Right lobe of liver (tissue), 6 donors: Measurements from ENCODE around the gene ACADL. TPM values are rescaled to one million over a fixed set of nuclear protein-coding genes. Genes with fewer than 3 reads are reported as not detected.

Experiments used
- ATAC-seq, 4 donors: fragments of 200-7000 bp; cut with Tn5 transposase; one replicate each; pipeline ENCODE4 v1.9.1; 2020; ENCODE audit warnings: mild to moderate bottlenecking in 4 of 4, moderate library complexity in 4 of 4
- DNase-seq, 3 donors: peaks; one replicate each; pipeline ENCODE4 v3.0.0-alpha.2; 2020
- H3K27ac ChIP-seq, 3 donors: fragments of 200-600 bp; one replicate each; pipeline ENCODE4 v1.8.0; 2022
- H3K27me3 ChIP-seq, 2 donors: fragments of 200-600 bp; one replicate each; pipeline ENCODE4 v1.8.0; 2022
- H3K36me3 ChIP-seq, 4 donors: fragments of 200-600 bp; sonication (generic) in 1 of 4; one replicate each; pipeline versions ENCODE4 v1.5.1 to v1.8.0; 2017 to 2022; ENCODE audit warnings: control low read depth in 1 of 4
- H3K4me1 ChIP-seq, 4 donors: fragments of 200-600 bp; sonication (generic) in 1 of 4; one replicate each; pipeline versions ENCODE4 v1.5.1 to v1.8.0; 2017 to 2022; ENCODE audit warnings: control low read depth in 1 of 4
- H3K4me3 ChIP-seq, 3 donors: fragments of 200-600 bp; one replicate each; pipeline ENCODE4 v1.8.0; 2022
- H3K9me3 ChIP-seq, 4 donors: fragments of 200-600 bp; sonication (generic) in 1 of 4; one replicate each; pipeline versions ENCODE4 v1.5.1 to v1.8.0; 2017 to 2022; ENCODE audit warnings: control low read depth in 1 of 4
- CTCF ChIP-seq, 4 donors: fragments of 200-600 bp in 3 of 4; fragments of 450-650 bp in 1 of 4; IDR thresholded peaks; one replicate each; pipeline versions ENCODE4 v1.5.1 to v1.8.0; 2016 to 2022; ENCODE audit warnings: antibody characterized with exemption in 4 of 4, mild to moderate bottlenecking in 2 of 4
- POLR2A ChIP-seq: fragments of 450-650 bp; IDR thresholded peaks from one replicate; pipeline ENCODE4 v1.6.1; 2017; ENCODE audit warnings: antibody characterized with exemption, mild to moderate bottlenecking
- WGBS: methylation state at CpG from one replicate; pipeline ENCODE4 v1.1.6; 2018; ENCODE audit warnings: low coverage, low lambda C conversion rate; ENCODE audit not compliant: insufficient coverage; ENCODE audit errors: missing lambda C conversion rate; 5-methylcytosine and 5-hydroxymethylcytosine counted together
- intact Hi-C, 2 donors: fragments of 100-400 bp; cut with DNase I; formaldehyde crosslinking; loops; one replicate each; pipeline versions ENCODE4 v1.11.2 to v1.14.1; 2022
- total RNA-seq, 6 experiments: library from RNA; depleted of rRNA in 2 of 6; stranded (reverse); fragments of >200 nt in 2 of 6; fragmentation: NEBNext Ultra II Directional in 3 of 6; extraction: Animal tissue kit (Norgen Biotek cat#: 25700) in 3 of 6; gene quantifications; one replicate each; pipeline versions ENCODE4 v1.1.0 to v1.2.4, GENCODE V29; 2016 to 2023
- donor health status: DM: no; HTN: yes; CAD: no.
- donor health status: DM: no; HTN: no; CAD: no.
- donor health status: DM: no; HTN: no; CAD: no.
- donor health status: DM: no; HTN: yes; CAD: no.
- donor health status: DM: no; HTN: yes; CAD: no.

ACADL gene
- total RNA-seq, 6 experiments from 2014 or later, result 13.4 to 30.2 (median 22.3) TPM

GRCh38 chr2:210167227-210167626, 58.0 kb downstream of the ACADL start:
- intact Hi-C loops, result no loop called here
- no peak overlapping the region for H3K4me3 ChIP-seq
- 15% methylated on average over 1 of the region's 1 CpG for WGBS

GRCh38 chr2:210162466-210163124, 62.7 kb downstream of the ACADL start:
- H3K27ac ChIP-seq, result peak overlapping the region in 1 of 3 donors; percentile 20
- ATAC-seq, result peak; percentile 85 to 93 (median 91)

More at GRCh38 chr2:210167227-210167626, 58.0 kb downstream of the ACADL start:
- Histone ChIP-seq H3K27me3 (no peaks in the 10 kb centered on the region), H3K36me3 (no peaks in the 10 kb centered on the region), H3K9me3 (no peaks in the 10 kb centered on the region), H3K27ac (peak overlapping the region in 1 of 3 donors; percentile 19), H3K4me1 (peaks cover 0 to 34% (median 14%) of the 10 kb centered on the region in 4 donors)
- ATAC-seq (no peak), DNase-seq (no peak)
- no peak for TF ChIP-seq CTCF (IDR thresholded peaks at IDR 0.05)

GRCh38 chr2:210159059-210159458, 66.2 kb downstream of the ACADL start:
- no peak for DNase-seq
- no peak for ATAC-seq
- intact Hi-C loops, result no loop called here
- no peak overlapping the region for H3K27ac ChIP-seq
- H3K4me3 ChIP-seq, result no peak overlapping the region
- TF ChIP-seq CTCF (IDR thresholded peaks at IDR 0.05), result no peak
- no peak for TF ChIP-seq POLR2A
- peaks cover 0 to 10% (median 0%) of the 10 kb centered on the region in 4 donors for H3K36me3 ChIP-seq
- no peaks in the 10 kb centered on the region for H3K27me3 ChIP-seq
- 94% methylated on average over 3 of the region's 3 CpGs for WGBS
- peaks cover 0 to 14% (median 4%) of the 10 kb centered on the region in 4 donors for H3K4me1 ChIP-seq
- no peaks in the 10 kb centered on the region for H3K9me3 ChIP-seq

More at GRCh38 chr2:210162466-210163124, 62.7 kb downstream of the ACADL start:
- no peak for DNase-seq
- Histone ChIP-seq H3K27me3 (no peaks in the 10 kb centered on the region), H3K36me3 (no peaks in the 10 kb centered on the region), H3K4me3 (no peak overlapping the region), H3K9me3 (no peaks in the 10 kb centered on the region), H3K4me1 (peaks cover 0 to 20% (median 10%) of the 10 kb centered on the region in 4 donors)
- WGBS, result 13% methylated on average over 6 of the region's 6 CpGs
- no peak for TF ChIP-seq POLR2A
- TF ChIP-seq CTCF (IDR thresholded peaks at IDR 0.05), result no peak
- intact Hi-C loops, result no loop called here

- ATAC-seq, result no peak
- 95% methylated on average over 2 of the region's 2 CpGs for WGBS
- intact Hi-C loops, result no loop called here
- DNase-seq, result no peak
- TF ChIP-seq CTCF (IDR thresholded peaks at IDR 0.05) (no peak), POLR2A (no peak)
- Histone ChIP-seq H3K36me3 (peaks cover 0 to 19% (median 2%) of the 10 kb centered on the region in 4 donors), H3K4me1 (peaks cover 0 to 11% (median 3%) of the 10 kb centered on the region in 4 donors), H3K4me3 (no peak overlapping the region), H3K27ac (no peak overlapping the region), H3K27me3 (no peaks in the 10 kb centered on the region), H3K9me3 (no peaks in the 10 kb centered on the region)
Measured at GRCh38 chr2:210158236-210158635, 67.0 kb downstream of the ACADL start.
